GM12872 (cell line): ENCODE data around the gene KLHL41.

Experiments
- TF ChIP-seq, protein P1 (sequence below): IDR thresholded peaks from 3 replicates; pipeline ENCODE4 v1.5.1; 2011; ENCODE audit warnings: low read depth, mild to moderate bottlenecking, low read length, moderate library complexity; ENCODE audit not compliant: insufficient read depth

KLHL41 gene

GRCh38 chr2:169509955-169510354 lies 453 bp downstream of the KLHL41 start:
- TF ChIP-seq, protein P1, sequence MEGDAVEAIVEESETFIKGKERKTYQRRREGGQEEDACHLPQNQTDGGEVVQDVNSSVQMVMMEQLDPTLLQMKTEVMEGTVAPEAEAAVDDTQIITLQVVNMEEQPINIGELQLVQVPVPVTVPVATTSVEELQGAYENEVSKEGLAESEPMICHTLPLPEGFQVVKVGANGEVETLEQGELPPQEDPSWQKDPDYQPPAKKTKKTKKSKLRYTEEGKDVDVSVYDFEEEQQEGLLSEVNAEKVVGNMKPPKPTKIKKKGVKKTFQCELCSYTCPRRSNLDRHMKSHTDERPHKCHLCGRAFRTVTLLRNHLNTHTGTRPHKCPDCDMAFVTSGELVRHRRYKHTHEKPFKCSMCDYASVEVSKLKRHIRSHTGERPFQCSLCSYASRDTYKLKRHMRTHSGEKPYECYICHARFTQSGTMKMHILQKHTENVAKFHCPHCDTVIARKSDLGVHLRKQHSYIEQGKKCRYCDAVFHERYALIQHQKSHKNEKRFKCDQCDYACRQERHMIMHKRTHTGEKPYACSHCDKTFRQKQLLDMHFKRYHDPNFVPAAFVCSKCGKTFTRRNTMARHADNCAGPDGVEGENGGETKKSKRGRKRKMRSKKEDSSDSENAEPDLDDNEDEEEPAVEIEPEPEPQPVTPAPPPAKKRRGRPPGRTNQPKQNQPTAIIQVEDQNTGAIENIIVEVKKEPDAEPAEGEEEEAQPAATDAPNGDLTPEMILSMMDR: no peak

DNA sequence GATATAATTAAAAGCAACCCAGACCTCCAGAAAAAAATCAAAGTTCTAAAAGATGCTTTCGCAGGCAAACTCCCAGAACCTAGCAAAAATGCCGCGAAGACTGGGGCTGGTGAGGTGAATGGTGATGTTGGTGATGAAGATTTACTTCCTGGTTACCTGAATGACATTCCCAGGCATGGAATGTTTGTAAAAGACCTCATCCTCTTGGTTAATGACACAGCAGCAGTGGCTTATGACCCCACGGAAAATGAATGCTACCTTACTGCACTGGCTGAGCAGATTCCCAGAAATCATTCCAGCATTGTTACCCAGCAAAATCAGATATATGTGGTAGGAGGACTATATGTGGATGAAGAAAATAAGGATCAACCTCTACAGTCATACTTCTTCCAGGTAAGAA lies 994 bp downstream of the KLHL41 start:
- TF ChIP-seq, protein P1: no peak

DNA sequence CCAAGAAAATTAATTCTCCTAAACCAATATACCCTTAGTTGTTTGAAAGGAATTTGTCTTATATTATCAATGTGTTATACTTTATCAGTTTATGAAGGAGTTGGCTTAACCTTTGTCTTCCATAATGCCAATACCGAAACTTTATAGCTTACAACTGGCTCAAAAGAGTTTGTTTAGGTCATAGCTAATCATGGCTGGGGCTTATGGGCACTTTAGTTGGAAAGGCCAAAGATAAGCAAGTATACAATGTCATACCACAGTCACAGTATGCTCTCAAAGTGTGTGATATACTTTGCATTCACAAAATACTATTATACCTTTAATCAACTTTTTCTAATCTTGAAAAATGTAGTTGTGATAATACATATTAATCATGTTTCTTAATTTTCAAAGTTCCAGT lies 2.3 kb downstream of the KLHL41 start:
- TF ChIP-seq, protein P1: no peak

- TF ChIP-seq, protein P1: no peak
These were observed 3.0 kb downstream of the KLHL41 start for GRCh38 chr2:169512525-169512924.

DNA sequence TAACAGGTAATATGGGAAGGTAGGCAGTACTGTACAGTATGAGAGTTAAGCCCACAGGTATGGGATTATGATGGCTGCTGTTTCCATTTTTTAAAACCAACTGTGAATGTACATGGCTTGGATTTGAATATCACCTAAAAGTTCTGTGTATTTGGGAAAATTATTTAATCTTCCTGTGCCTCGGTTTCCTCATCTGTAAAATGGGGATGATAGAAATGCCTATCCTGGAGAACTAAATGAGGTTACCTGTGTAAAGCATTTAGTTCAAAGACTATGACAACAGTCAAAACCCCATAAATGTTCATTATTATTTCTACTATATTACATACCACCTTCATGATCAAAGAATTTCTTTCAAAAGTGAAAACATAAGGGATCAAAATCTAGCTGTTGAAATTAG lies 3.6 kb downstream of the KLHL41 start:
- TF ChIP-seq, protein P1: no peak

DNA sequence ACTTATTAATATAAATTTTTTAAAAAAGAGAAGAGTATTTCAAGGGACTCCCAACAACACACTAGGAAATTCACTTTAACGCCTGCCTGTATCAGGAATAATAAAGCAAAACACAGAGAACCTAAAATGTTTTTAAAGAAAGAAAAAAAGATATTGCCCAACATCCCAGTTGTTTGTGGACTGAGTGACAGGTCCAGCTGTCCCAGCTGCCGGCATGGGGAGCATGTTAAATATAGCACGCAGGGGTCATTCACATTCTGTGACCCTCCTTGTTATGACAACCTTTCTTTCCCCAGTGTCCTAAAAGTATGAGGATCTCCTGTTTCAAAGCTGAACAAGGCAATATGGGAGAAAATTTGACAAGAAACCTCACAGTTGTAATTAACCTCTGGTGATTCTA lies 4.4 kb downstream of the KLHL41 start:
- TF ChIP-seq, protein P1: no peak

GRCh38 chr2:169520896-169521295 lies 11.4 kb downstream of the KLHL41 start:
- TF ChIP-seq, protein P1: no peak

GRCh38 chr2:169523681-169524080 lies 14.2 kb downstream of the KLHL41 start:
- TF ChIP-seq, protein P1: no peak
